RCC 7860 (cell line): ENCODE data around the gene MYG1.
A peak's percentile ranks its signal among the peaks of the same experiment; 100 is the strongest.

Source experiments
- DNase-seq: peaks from one replicate; pipeline ENCODE4 v3.0.0-alpha.2; 2015; ENCODE audit warnings: low spot score
- FAIRE-seq: peaks from 2 replicates; lab custom pipeline; 2012; peaks lifted over from hg19 to GRCh38; lab: Jason Lieb, UNC

Gene MYG1

GRCh38 chr12:53299454-53300180, at the start of gene MYG1:
MYG1 (plus strand) TSS chr12:53299695; CDS start chr12:53299738, 43 bp downstream.
- peak; percentile 79 for DNase-seq
- FAIRE-seq: no peak

- DNase-seq (peak; percentile 43), FAIRE-seq (no peak)
Measured at GRCh38 chr12:53251477-53252348, 47.8 kb upstream of the MYG1 start.

GRCh38 chr12:53252349-53252916, 47.1 kb upstream of the MYG1 start:
- DNase-seq (no peak), FAIRE-seq (no peak)

GRCh38 chr12:53253298-53253697, 46.2 kb upstream of the MYG1 start:
- DNase-seq (no peak), FAIRE-seq (no peak)

GRCh38 chr12:53254816-53255545, 44.5 kb upstream of the MYG1 start:
- no peak for FAIRE-seq

GRCh38 chr12:53255996-53256395, 43.5 kb upstream of the MYG1 start:
- DNase-seq (no peak), FAIRE-seq (no peak)

More at GRCh38 chr12:53254816-53255545, 44.5 kb upstream of the MYG1 start:
- DNase-seq: no peak

- FAIRE-seq (no peak), DNase-seq (no peak)
Measured at GRCh38 chr12:53258541-53259539, 40.7 kb upstream of the MYG1 start.

- FAIRE-seq (no peak), DNase-seq (no peak)
Measured at GRCh38 chr12:53259891-53260290, 39.6 kb upstream of the MYG1 start.

- DNase-seq: no peak
- no peak for FAIRE-seq
Measured at GRCh38 chr12:53265783-53266182, 33.7 kb upstream of the MYG1 start.

- FAIRE-seq: no peak
- DNase-seq: no peak
Measured at GRCh38 chr12:53267306-53267998, 32.0 kb upstream of the MYG1 start.

GRCh38 chr12:53267999-53268629, 31.4 kb upstream of the MYG1 start, which contains the start of gene ESPL1:
ESPL1 (plus strand) TSS chr12:53268299; CDS start chr12:53268767, 468 bp downstream.
- DNase-seq (peak; percentile 56), FAIRE-seq (no peak)

GRCh38 chr12:53268630-53269562, 30.6 kb upstream of the MYG1 start:
- FAIRE-seq (no peak), DNase-seq (no peak)

- DNase-seq: no peak
- no peak for FAIRE-seq
Measured at GRCh38 chr12:53274445-53274844, 25.1 kb upstream of the MYG1 start.

- FAIRE-seq (no peak), DNase-seq (no peak)
Measured at GRCh38 chr12:53276511-53276910, 23.0 kb upstream of the MYG1 start.

GRCh38 chr12:53277981-53278380, 21.5 kb upstream of the MYG1 start:
- no peak for FAIRE-seq
- no peak for DNase-seq

- no peak for DNase-seq
Measured at GRCh38 chr12:53279283-53279869, 20.1 kb upstream of the MYG1 start.

GRCh38 chr12:53279888-53280498, 19.5 kb upstream of the MYG1 start:
- DNase-seq (no peak), FAIRE-seq (no peak)

More at GRCh38 chr12:53279283-53279869, 20.1 kb upstream of the MYG1 start:
- FAIRE-seq: no peak
